ENCODE data around the gene ARHGEF39. TPM values are rescaled to one million over a fixed set of nuclear protein-coding genes. Genes with fewer than 3 reads are reported as not detected.

ARHGEF39 gene
- total RNA-seq, 4 donors from 2014 or later, result 1.3 to 17.5 (median 5.1) TPM

- TF ChIP-seq POLR2A (IDR thresholded peaks at IDR 0.05) (peak in 1 of 4 donors; percentile 42), CTCF (IDR thresholded peaks at IDR 0.05) (no peak)
- no peaks in the 10 kb centered on the region for H3K9me3 ChIP-seq
- H3K27me3 ChIP-seq, result no peaks in the 10 kb centered on the region
- WGBS, 2 donors, result 47 to 86% methylated on average over 3 of the region's 3 CpGs
- H3K4me1 ChIP-seq, result peaks cover 12 to 65% (median 22%) of the 10 kb centered on the region in 3 donors
- no peak for DNase-seq
- intact Hi-C loops (cut with DNase I), result loop anchor here (5.0 kb wide), 1 partner anchor 73 kb away; the partner anchor contains the start of genes CREB3 and TLN1
- peak overlapping the region; percentile 91 to 98 (median 96) for H3K27ac ChIP-seq
- H3K36me3 ChIP-seq, result peaks cover 0 to 26% (median 0%) of the 10 kb centered on the region in 3 donors
- H3K4me3 ChIP-seq, result peak overlapping the region in 3 of 4 donors; percentile 78 to 94 (median 90)
Measured at GRCh38 chr9:35659340-35659739, 5.7 kb downstream of the ARHGEF39 start.

GRCh38 chr9:35658968-35659220 lies 6.1 kb downstream of the ARHGEF39 start:
- 0% methylated on average over 2 of the region's 2 CpGs; no CpG with 5 or more reads in 1 of the 2 donors for WGBS, 2 donors
- no peak for DNase-seq
- peaks cover 11 to 61% (median 20%) of the 10 kb centered on the region in 3 donors for H3K4me1 ChIP-seq

GRCh38 chr9:35658137-35658967 lies 6.6 kb downstream of the ARHGEF39 start, which contains the start of gene CCDC107:
TSS of gene CCDC107 (plus strand) at chr9:35658292. CDS start at chr9:35658380, 88 bp downstream.
- intact Hi-C loops (cut with DNase I), result loop anchor here (5.0 kb wide), 1 partner anchor 74 kb away; the partner anchor contains the start of genes CREB3 and TLN1
- peaks cover 11 to 57% (median 20%) of the 10 kb centered on the region in 3 donors for H3K4me1 ChIP-seq
- no peak for DNase-seq
- H3K4me3 ChIP-seq, result peak within 1 kb of the TSS; percentile 75 to 94 (median 84)
- 0% methylated on average over 10 to 29 of the region's 67 CpGs for WGBS, 2 donors
- H3K9me3 ChIP-seq, result no peaks in the 10 kb centered on the region
- H3K27ac ChIP-seq, result peak within 1 kb of the TSS; percentile 91 to 98 (median 96)
- no peaks in the 10 kb centered on the region for H3K27me3 ChIP-seq
- peaks cover 0 to 26% (median 0%) of the 10 kb centered on the region in 3 donors for H3K36me3 ChIP-seq
- TF ChIP-seq POLR2A (IDR thresholded peaks at IDR 0.05), result peak in 3 of 4 donors; percentile 83 to 94 (median 88)
- TF ChIP-seq CTCF (IDR thresholded peaks at IDR 0.05), result peak; percentile 47 to 68 (median 61)

More at GRCh38 chr9:35658968-35659220, 6.1 kb downstream of the ARHGEF39 start:
- Histone ChIP-seq H3K27me3 (no peaks in the 10 kb centered on the region), H3K27ac (peak overlapping the region; percentile 91 to 98 (median 96)), H3K9me3 (no peaks in the 10 kb centered on the region), H3K36me3 (peaks cover 0 to 26% (median 0%) of the 10 kb centered on the region in 3 donors), H3K4me3 (peak overlapping the region; percentile 75 to 94 (median 84))
- intact Hi-C loops (cut with DNase I), result loop anchor here (5.0 kb wide), 1 partner anchor 73 kb away; the partner anchor contains the start of genes CREB3 and TLN1
- TF ChIP-seq CTCF (IDR thresholded peaks at IDR 0.05), result no peak
- no peak for TF ChIP-seq POLR2A (IDR thresholded peaks at IDR 0.05)

GRCh38 chr9:35657546-35658136 lies 7.4 kb downstream of the ARHGEF39 start, which contains the start of gene RMRP:
TSS of gene RMRP (minus strand) at chr9:35658019.
- Histone ChIP-seq H3K9me3 (no peaks in the 10 kb centered on the region), H3K27me3 (no peaks in the 10 kb centered on the region), H3K27ac (peak within 1 kb of the TSS; percentile 91 to 98 (median 96)), H3K36me3 (peaks cover 0 to 26% (median 0%) of the 10 kb centered on the region in 3 donors), H3K4me1 (peaks cover 11 to 53% (median 24%) of the 10 kb centered on the region in 3 donors), H3K4me3 (peak within 1 kb of the TSS; percentile 75 to 94 (median 84))
- TF ChIP-seq CTCF (IDR thresholded peaks at IDR 0.05) (peak in 4 of 6 experiments; percentile 28 to 59 (median 45)), POLR2A (IDR thresholded peaks at IDR 0.05) (peak in 2 of 4 donors; percentile 22 to 59)
- DNase-seq, result peak; percentile 71
- WGBS, 2 donors, result 0% methylated on average over 7 to 12 of the region's 42 CpGs
- intact Hi-C loops (cut with DNase I), result loop anchor here (5.0 kb wide), 1 partner anchor 75 kb away; the partner anchor contains the start of genes CREB3 and TLN1

All from esophagus squamous epithelium (tissue), 5 donors.